GM12891 (cell line): ENCODE data around the gene STK10.

Experiments
- POLR2A ChIP-seq: IDR thresholded peaks from 2 replicates; pipeline ENCODE4 v1.6.1; 2011; ENCODE audit warnings: low read depth, low read length, control low read depth
- POLR2AphosphoS5 ChIP-seq: IDR thresholded peaks from 2 replicates; pipeline ENCODE4 v1.6.1; 2011; ENCODE audit warnings: low read depth, low read length, control low read depth
- POU2F2 ChIP-seq: IDR thresholded peaks from 2 replicates; pipeline ENCODE4 v1.6.1; 2011; ENCODE audit warnings: low read depth, mild to moderate bottlenecking, control low read depth, low read length, moderate library complexity
- TAF1 ChIP-seq: IDR thresholded peaks from 2 replicates; pipeline ENCODE4 v1.6.1; 2011; ENCODE audit warnings: low read depth, low read length, control low read depth

DNA sequence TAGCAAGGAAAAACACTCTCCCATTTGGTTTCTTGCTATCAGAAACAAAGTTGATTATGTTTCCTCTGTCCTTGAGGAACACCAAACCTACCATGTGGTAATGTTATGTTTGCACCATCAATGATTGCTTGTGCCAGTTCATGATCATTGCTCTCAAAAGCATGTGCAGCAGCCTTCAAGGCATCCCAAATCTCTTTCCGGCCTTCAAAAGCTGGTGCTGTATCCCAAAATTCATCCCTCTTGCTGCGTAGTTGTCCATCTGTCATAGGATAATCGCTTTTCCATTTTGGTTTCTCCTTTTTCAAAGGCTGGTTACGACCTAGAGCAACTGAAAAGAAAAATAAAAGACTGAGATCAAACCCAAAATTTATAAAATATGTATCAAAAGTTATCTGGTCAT lies 46.0 kb upstream of the STK10 start:
- TF ChIP-seq POLR2A = no peak
- no peak for TF ChIP-seq POU2F2
- no peak for TF ChIP-seq POLR2AphosphoS5
- TF ChIP-seq TAF1 = no peak
